DMS53 treated with DMSO at 0.1 percent for 48 hours (cell line): ENCODE measurements around the gene MAGI2.

ENCODE experiments used
- DNase-seq: peaks from one replicate; lab custom pipeline; 2025; ENCODE audit not compliant: unreplicated experiment; lab: John Stamatoyannopoulos, UW

MAGI2 gene

GRCh38 chr7:78213402-78213801, 1240.1 kb downstream of the MAGI2 start:
- DNase-seq = no peak

GRCh38 chr7:78212476-78213060, 1240.9 kb downstream of the MAGI2 start:
- DNase-seq = no peak

GRCh38 chr7:78207269-78207668, 1246.2 kb downstream of the MAGI2 start:
- no peak for DNase-seq

- no peak for DNase-seq
Observed at GRCh38 chr7:78206769-78207168, 1246.7 kb downstream of the MAGI2 start.

GRCh38 chr7:78203042-78203720, 1250.3 kb downstream of the MAGI2 start:
- DNase-seq = no peak

GRCh38 chr7:78198756-78199155, 1254.7 kb downstream of the MAGI2 start:
- DNase-seq = no peak

- no peak for DNase-seq
Observed at GRCh38 chr7:78197447-78197846, 1256.0 kb downstream of the MAGI2 start.

GRCh38 chr7:78195281-78195680, 1258.2 kb downstream of the MAGI2 start:
- DNase-seq = no peak

- no peak for DNase-seq
Observed at GRCh38 chr7:78194611-78195010, 1258.9 kb downstream of the MAGI2 start.

GRCh38 chr7:78191475-78192079, 1261.9 kb downstream of the MAGI2 start:
- no peak for DNase-seq

- DNase-seq = no peak
Observed at GRCh38 chr7:78189762-78190161, 1263.7 kb downstream of the MAGI2 start.

GRCh38 chr7:78185149-78185745, 1268.2 kb downstream of the MAGI2 start:
- no peak for DNase-seq

- DNase-seq = no peak
Observed at GRCh38 chr7:78184299-78184698, 1269.2 kb downstream of the MAGI2 start.

- DNase-seq = no peak
Observed at GRCh38 chr7:78179827-78180477, 1273.5 kb downstream of the MAGI2 start.

- DNase-seq = no peak
Observed at GRCh38 chr7:78179211-78179610, 1274.3 kb downstream of the MAGI2 start.

- no peak for DNase-seq
Observed at GRCh38 chr7:78178319-78178718, 1275.1 kb downstream of the MAGI2 start.

GRCh38 chr7:78176171-78176570, 1277.3 kb downstream of the MAGI2 start:
- no peak for DNase-seq

GRCh38 chr7:78175330-78176100, 1278.0 kb downstream of the MAGI2 start:
- no peak for DNase-seq

GRCh38 chr7:78173666-78174065, 1279.8 kb downstream of the MAGI2 start:
- no peak for DNase-seq

- DNase-seq = no peak
Observed at GRCh38 chr7:78172933-78173591, 1280.4 kb downstream of the MAGI2 start.
